ENCODE data around the gene PFKFB2. TPM values are rescaled to one million over a fixed set of nuclear protein-coding genes. Genes with fewer than 3 reads are reported as not detected.

PFKFB2 gene
- polyA plus RNA-seq, 1 donor from 2014 or later = 9.8 TPM

GRCh38 chr1:207027921-207028320 lies 25.2 kb upstream of the PFKFB2 start:
- H3K79me2 ChIP-seq (replicated peaks; ENCODE audit: insufficient read depth, low read length) = no peaks in the 10 kb centered on the region
- H3F3A ChIP-seq (ENCODE audit: insufficient read depth, low read length, poor library complexity, severe bottlenecking) = no peaks in the 10 kb centered on the region
- no peaks in the 10 kb centered on the region for H3K9me2 ChIP-seq (ENCODE audit: insufficient read depth, low read length)
- H3K4me3 ChIP-seq (ENCODE audit: low read length) = no peak overlapping the region
- H3K9me3 ChIP-seq (ENCODE audit: low read length) = no peaks in the 10 kb centered on the region
- H3K9ac ChIP-seq (ENCODE audit: low read length) = no peak overlapping the region
- no peaks in the 10 kb centered on the region for H3K27me3 ChIP-seq (ENCODE audit: insufficient read depth, low read depth, low read length)
- TF ChIP-seq TAF1 (IDR thresholded peaks at IDR 0.05; ENCODE audit: low read depth) (no peak), CTCF (IDR thresholded peaks at IDR 0.05; ENCODE audit: poor library complexity, severe bottlenecking) (no peak)
- H4K20me1 ChIP-seq (ENCODE audit: insufficient read depth) = no peaks in the 10 kb centered on the region
- no peak overlapping the region for H3K27ac ChIP-seq (ENCODE audit: low read length)
- no peaks in the 10 kb centered on the region for H3K36me3 ChIP-seq (ENCODE audit: insufficient read depth, low read length)
- no peak overlapping the region for H3K4me2 ChIP-seq (ENCODE audit: low read length)
- H2AFZ ChIP-seq (ENCODE audit: low read depth, low read length) = no peak overlapping the region

GRCh38 chr1:207028884-207029650 lies 24.0 kb upstream of the PFKFB2 start:
- H3K9ac ChIP-seq (ENCODE audit: low read length) = no peak overlapping the region
- no peak for TF ChIP-seq REST (IDR thresholded peaks at IDR 0.05; ENCODE audit: borderline replicate concordance)
- TF ChIP-seq SMC3 (conservative IDR thresholded peaks at IDR 0.05; ENCODE audit: poor library complexity) = no peak
- no peak for TF ChIP-seq TAF1 (IDR thresholded peaks at IDR 0.05; ENCODE audit: low read depth)
- no peak for TF ChIP-seq CTCF (IDR thresholded peaks at IDR 0.05; ENCODE audit: poor library complexity, severe bottlenecking)
- no peaks in the 10 kb centered on the region for H3F3A ChIP-seq (ENCODE audit: insufficient read depth, low read length, poor library complexity, severe bottlenecking)
- no peaks in the 10 kb centered on the region for H3K36me3 ChIP-seq (ENCODE audit: insufficient read depth, low read length)
- no peak overlapping the region for H3K4me3 ChIP-seq (ENCODE audit: low read length)
- no peak overlapping the region for H2AFZ ChIP-seq (ENCODE audit: low read depth, low read length)
- no peaks in the 10 kb centered on the region for H4K20me1 ChIP-seq (ENCODE audit: insufficient read depth)
- no peaks in the 10 kb centered on the region for H3K27me3 ChIP-seq (ENCODE audit: insufficient read depth, low read depth, low read length)
- H3K9me2 ChIP-seq (ENCODE audit: insufficient read depth, low read length) = no peaks in the 10 kb centered on the region
- H3K79me2 ChIP-seq (replicated peaks; ENCODE audit: insufficient read depth, low read length) = no peaks in the 10 kb centered on the region
- no peak overlapping the region for H3K27ac ChIP-seq (ENCODE audit: low read length)
- H3K4me2 ChIP-seq (ENCODE audit: low read length) = no peak overlapping the region
- no peaks in the 10 kb centered on the region for H3K9me3 ChIP-seq (ENCODE audit: low read length)
